Epithelial cell of proximal tubule (primary cell): ENCODE results near the gene TLK1. TPM values are rescaled to one million over a fixed set of nuclear protein-coding genes. Genes with fewer than 3 reads are reported as not detected.

Experiments used
- DNase-seq: peaks from one replicate; pipeline ENCODE4 v3.0.0-alpha.2; 2011; ENCODE audit warnings: low read depth
- H3K4me3 ChIP-seq: 2 replicates; pipeline ENCODE4 v1.5.1; 2011; ENCODE audit warnings: low read depth, mild to moderate bottlenecking, low read length
- total RNA-seq: library from RNA; depleted of rRNA; stranded (reverse); fragments of >200 nt; gene quantifications from 2 replicates; pipeline ENCODE4 v1.2.3, GENCODE V29; 2015
- TF ChIP-seq, protein P1 (sequence below): conservative IDR thresholded peaks from 2 replicates; pipeline ENCODE4 v1.5.1; 2012; ENCODE audit warnings: low read depth, mild to moderate bottlenecking, low read length

TLK1 gene
- total RNA-seq, 1 donor from 2014 or later: 10.7 TPM

GRCh38 chr2:171201271-171201670 is 40.6 kb upstream of the TLK1 start:
- DNase-seq: no peak
- TF ChIP-seq, protein P1, sequence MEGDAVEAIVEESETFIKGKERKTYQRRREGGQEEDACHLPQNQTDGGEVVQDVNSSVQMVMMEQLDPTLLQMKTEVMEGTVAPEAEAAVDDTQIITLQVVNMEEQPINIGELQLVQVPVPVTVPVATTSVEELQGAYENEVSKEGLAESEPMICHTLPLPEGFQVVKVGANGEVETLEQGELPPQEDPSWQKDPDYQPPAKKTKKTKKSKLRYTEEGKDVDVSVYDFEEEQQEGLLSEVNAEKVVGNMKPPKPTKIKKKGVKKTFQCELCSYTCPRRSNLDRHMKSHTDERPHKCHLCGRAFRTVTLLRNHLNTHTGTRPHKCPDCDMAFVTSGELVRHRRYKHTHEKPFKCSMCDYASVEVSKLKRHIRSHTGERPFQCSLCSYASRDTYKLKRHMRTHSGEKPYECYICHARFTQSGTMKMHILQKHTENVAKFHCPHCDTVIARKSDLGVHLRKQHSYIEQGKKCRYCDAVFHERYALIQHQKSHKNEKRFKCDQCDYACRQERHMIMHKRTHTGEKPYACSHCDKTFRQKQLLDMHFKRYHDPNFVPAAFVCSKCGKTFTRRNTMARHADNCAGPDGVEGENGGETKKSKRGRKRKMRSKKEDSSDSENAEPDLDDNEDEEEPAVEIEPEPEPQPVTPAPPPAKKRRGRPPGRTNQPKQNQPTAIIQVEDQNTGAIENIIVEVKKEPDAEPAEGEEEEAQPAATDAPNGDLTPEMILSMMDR: no peak
- no peak overlapping the region for H3K4me3 ChIP-seq

- no peak overlapping the region for H3K4me3 ChIP-seq
- no peak for DNase-seq
- TF ChIP-seq, protein P1: no peak
These were observed 39.8 kb upstream of the TLK1 start for GRCh38 chr2:171200469-171200868.

- no peak for DNase-seq
- TF ChIP-seq, protein P1: no peak
- H3K4me3 ChIP-seq: no peak overlapping the region
These were observed 30.3 kb upstream of the TLK1 start for GRCh38 chr2:171191021-171191420.

- no peak overlapping the region for H3K4me3 ChIP-seq
- no peak for DNase-seq
- TF ChIP-seq, protein P1: no peak
These were observed 27.1 kb upstream of the TLK1 start for GRCh38 chr2:171187819-171188218.

DNA sequence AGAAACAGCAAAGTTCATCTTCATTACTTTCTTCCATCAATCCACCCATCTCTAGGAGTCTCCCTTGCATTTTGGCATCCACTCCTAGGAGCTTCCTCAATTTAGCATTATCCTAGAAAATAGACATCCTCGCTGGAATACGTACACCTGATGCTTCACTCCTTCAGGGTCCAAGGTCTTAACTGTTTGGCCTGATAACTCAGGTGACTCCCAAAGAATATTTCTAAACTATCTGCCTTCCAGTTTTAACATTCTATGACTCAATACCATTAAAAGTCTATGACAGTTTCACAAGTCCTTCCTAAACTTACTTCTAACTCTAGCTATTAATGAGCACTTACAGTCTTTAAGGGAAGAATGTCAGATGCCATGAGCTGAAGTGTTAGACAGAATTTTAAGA is 26.5 kb upstream of the TLK1 start:
- no peak for DNase-seq
- no peak overlapping the region for H3K4me3 ChIP-seq
- TF ChIP-seq, protein P1: no peak

DNA sequence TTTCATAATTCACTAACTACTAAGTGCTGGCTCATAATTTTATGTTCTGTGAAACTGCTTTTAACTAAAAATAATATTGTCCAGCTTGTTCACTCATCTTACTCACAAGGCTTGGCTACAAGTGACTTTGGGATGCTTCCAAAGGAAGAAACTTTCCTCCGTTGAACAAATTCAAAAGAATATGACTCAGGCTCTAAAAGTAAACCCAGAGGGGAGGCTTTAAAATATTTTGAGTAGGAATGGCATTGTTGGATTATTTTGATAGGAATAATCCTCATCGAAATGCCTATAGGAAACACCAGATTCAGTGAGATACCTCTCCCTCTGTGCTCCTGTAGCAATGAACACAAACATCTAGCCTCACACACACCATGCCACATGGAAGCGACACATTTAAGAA is 25.2 kb upstream of the TLK1 start:
- H3K4me3 ChIP-seq: no peak overlapping the region
- no peak for DNase-seq
- TF ChIP-seq, protein P1: no peak

- no peak for DNase-seq
- H3K4me3 ChIP-seq: no peak overlapping the region
- TF ChIP-seq, protein P1: no peak
These were observed 24.6 kb upstream of the TLK1 start for GRCh38 chr2:171185165-171185818.
